A549 treated with ZK216348 at 1 μM for 4 hours (cell line): ENCODE measurements around the gene TRIM21. TPM values are rescaled to one million over a fixed set of nuclear protein-coding genes. Genes with fewer than 3 reads are reported as not detected.

Experiments used
- total RNA-seq: library from RNA; stranded (reverse); fragments of 200-300 nt; extraction: Qiagen RNA extraction; gene quantifications from 5 replicates; pipeline ENCODE4 v1.2.3, GENCODE V29; 2022; ENCODE audit warnings: low read depth

Gene TRIM21
- 20.5 to 26.1 TPM (median 23.1 TPM) in 5 replicates for total RNA-seq

GRCh38 chr11:4393209-4393857 is at the start of gene TRIM21:
Gene TRIM21 (minus strand): TSS chr11:4393702. CDS start chr11:4390409, 3,293 bp downstream.

GRCh38 chr11:4368286-4368685 is 25.2 kb downstream of the TRIM21 start, which contains the start of gene OR52B4:
Gene OR52B4 (minus strand): TSS chr11:4368386. CDS start chr11:4368295, 91 bp downstream.

Other genes starting within 250 kb of the TRIM21 start
- not detected in 5 replicates for gene OR52B4, start 25.3 kb downstream of the TRIM21 start, total RNA-seq
- not detected in 5 replicates for gene OR52K2, start 55.6 kb upstream of the TRIM21 start, total RNA-seq
- not detected in 5 replicates for gene OR52K1, start 88.9 kb upstream of the TRIM21 start, total RNA-seq
- gene OR52M1, start 151.5 kb upstream of the TRIM21 start, total RNA-seq = not detected in 5 replicates
- gene OR52I2, start 188.0 kb upstream of the TRIM21 start, total RNA-seq = not detected in 5 replicates
- not detected in 5 replicates for gene OR52I1, start 200.3 kb upstream of the TRIM21 start, total RNA-seq
- 8.2 to 10.8 TPM (median 9.7 TPM) in 5 replicates for gene TRIM68, start 214.5 kb upstream of the TRIM21 start, total RNA-seq
- not detected in 5 replicates for gene OR51D1, start 243.8 kb upstream of the TRIM21 start, total RNA-seq